GM12872 (cell line): Measurements from ENCODE around the gene HOXA2.

Experiments
- TF ChIP-seq, protein P1 (sequence below): IDR thresholded peaks from 3 replicates; pipeline ENCODE4 v1.5.1; 2011; ENCODE audit warnings: low read depth, mild to moderate bottlenecking, low read length, moderate library complexity; ENCODE audit not compliant: insufficient read depth

Gene HOXA2

DNA sequence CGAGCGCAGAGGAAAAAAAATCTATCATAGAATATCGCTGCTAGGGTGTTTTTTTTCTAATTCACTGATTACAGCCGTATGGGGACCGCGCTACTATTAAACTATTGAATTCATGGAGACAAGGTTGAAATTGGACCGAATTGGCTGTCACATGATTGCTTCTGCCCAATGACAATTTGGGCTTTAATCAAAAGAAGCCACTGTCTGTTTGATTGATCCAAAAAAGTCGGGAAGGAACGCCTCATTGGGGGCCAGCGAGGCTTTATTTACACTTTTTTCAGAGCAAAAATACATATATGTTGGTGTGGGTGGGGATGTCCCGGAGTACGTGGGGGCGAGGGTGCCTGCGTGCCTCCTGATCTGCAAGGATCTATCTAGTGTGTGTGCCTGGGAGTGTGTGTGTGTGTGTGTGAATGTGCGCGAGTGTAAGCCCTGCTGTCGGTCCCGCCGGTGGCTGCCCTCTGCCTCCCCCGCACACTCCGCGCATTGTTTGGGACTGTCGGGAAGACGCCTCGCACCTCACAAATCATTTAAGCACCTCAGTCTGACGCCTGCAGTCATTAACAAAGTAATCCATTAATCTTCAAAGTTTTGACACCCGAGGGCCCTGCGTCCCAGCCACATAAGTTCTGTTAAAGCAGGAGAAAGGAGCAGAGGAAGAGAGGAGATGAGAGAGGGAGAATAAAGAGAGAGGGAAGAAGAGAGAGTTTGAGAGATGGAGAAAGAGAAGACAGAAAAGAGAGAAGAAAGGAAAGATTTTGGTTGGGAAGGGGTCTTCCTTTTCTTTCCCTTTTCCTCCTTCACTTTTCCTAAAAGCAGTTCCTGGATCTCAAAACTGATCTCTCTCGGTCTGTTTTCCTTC lies at the start of gene HOXA2:
TSS of gene HOXA2 (minus strand) at position 103 of the 862 bp plus-strand sequence. CDS start 183 bp downstream, outside the sequence.
- TF ChIP-seq, protein P1, sequence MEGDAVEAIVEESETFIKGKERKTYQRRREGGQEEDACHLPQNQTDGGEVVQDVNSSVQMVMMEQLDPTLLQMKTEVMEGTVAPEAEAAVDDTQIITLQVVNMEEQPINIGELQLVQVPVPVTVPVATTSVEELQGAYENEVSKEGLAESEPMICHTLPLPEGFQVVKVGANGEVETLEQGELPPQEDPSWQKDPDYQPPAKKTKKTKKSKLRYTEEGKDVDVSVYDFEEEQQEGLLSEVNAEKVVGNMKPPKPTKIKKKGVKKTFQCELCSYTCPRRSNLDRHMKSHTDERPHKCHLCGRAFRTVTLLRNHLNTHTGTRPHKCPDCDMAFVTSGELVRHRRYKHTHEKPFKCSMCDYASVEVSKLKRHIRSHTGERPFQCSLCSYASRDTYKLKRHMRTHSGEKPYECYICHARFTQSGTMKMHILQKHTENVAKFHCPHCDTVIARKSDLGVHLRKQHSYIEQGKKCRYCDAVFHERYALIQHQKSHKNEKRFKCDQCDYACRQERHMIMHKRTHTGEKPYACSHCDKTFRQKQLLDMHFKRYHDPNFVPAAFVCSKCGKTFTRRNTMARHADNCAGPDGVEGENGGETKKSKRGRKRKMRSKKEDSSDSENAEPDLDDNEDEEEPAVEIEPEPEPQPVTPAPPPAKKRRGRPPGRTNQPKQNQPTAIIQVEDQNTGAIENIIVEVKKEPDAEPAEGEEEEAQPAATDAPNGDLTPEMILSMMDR, result no peak

GRCh38 chr7:27151341-27151930 lies 49.0 kb upstream of the HOXA2 start:
- TF ChIP-seq, protein P1, result no peak

GRCh38 chr7:27150568-27151340 lies 48.3 kb upstream of the HOXA2 start:
- TF ChIP-seq, protein P1, result peak; percentile 82

GRCh38 chr7:27149842-27150567 lies 47.5 kb upstream of the HOXA2 start:
- TF ChIP-seq, protein P1, result no peak

- TF ChIP-seq, protein P1, result no peak
Measured at GRCh38 chr7:27148756-27149641, 46.5 kb upstream of the HOXA2 start.

DNA sequence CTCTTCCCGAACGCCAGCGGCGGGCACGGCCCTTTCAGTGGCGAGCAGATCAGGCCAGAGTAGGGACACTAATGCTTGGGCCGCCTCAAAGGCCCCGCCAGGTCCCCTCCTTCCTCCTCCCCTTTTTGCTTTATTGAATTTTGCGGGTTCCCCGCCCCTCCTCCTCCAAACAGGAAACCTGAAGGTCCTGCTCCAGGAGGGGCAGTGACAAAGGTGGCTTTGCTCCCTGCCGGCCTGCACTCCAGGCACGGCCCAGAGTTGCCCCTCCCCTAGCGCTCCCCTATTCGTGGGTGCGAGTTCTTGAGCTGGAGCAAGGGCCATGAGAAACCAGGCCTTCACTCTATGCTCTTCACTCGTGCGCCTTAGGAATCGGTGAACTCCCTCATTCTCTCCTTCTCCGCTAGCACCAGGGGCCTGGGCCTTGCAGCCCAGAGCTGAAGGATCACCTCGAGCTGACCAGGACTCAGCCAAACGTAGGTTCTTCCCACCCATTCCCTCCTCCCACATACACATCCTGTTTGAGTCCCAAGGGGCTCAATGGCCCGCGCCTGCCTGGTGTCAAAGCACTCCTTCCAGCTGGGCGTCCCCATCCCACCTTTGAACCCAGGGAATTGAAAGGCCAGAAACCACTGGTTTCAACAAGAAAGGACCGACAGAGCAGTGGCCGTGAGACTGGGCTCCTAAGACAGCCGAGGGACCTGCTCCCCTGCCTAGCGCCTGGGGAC lies 45.7 kb upstream of the HOXA2 start:
- TF ChIP-seq, protein P1, result no peak
